HT1080 (cell line): ENCODE measurements around the gene ATAD1. TPM values are rescaled to one million over a fixed set of nuclear protein-coding genes. Genes with fewer than 3 reads are reported as not detected.

Source experiments
- DNase-seq: peaks from one replicate; pipeline ENCODE4 v3.0.0-alpha.2; 2015; ENCODE audit warnings: low read depth
- small RNA-seq: library from RNA; depleted of rRNA; stranded (forward); fragments of <200 nt; gene quantifications from one replicate; pipeline ENCODE3, GENCODE V24; 2014
- total RNA-seq: library from RNA; depleted of rRNA; stranded (reverse); fragments of >200 nt; shearing (Covaris generic); gene quantifications from 2 replicates; pipeline ENCODE4 v1.2.3, GENCODE V29; 2014; rRNA removed

Gene ATAD1
- total RNA-seq, 1 experiment from 2014 or later = 42.3 TPM

DNA sequence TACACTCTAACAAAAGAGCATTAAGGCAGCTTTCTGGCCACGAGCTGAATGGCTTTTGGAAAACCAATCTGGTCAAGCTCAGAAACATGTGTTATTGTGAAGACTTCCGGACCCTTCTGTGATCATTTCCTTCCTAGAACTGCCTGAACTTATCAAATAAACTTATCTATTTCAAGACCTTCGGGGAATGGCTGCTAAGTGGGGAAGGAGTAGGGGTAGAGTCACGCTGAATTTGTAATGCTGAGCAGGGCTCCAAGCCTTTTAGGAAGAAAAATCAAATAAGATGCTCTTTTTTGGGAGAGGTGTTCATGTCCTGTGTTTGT lies 101.7 kb downstream of the ATAD1 start:
- DNase-seq = no peak

DNA sequence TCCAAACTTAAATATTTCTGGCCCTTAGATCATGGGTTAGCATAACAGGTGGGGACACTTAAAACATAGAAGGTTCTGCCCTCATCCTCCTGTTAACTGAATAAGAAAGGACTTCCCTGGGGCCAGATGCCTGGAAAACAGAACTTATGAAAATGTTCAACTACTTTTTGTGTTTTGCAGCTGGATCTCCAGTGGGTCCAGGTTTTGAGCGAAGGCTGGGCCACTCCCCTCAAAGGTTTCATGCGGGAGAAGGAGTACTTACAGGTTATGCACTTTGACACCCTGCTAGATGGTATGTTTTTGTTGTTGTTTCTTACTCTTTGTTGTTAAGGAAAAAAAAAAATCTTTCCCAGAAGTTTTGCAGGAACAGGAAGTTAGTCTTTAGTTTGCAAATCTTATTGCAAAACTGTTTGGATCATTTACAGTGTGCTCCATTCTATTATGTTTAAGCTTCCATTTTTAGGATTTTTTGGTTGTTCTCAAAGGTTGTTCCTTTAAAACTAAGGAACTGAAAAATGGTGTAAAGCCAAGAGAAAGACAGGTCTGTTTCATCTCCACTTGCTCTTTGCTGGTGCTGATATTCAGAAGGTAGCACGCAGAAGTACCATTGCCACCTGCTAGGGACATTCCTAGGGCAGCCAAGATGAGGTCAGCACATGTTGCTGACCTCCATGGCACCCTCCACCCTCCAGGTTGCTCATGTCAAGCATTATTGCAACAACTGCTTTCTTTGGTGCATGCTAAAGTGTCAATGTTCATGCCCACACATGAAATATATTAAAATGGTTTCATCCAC lies 102.3 kb downstream of the ATAD1 start:
- no peak for DNase-seq

- no peak for DNase-seq
Measured at GRCh38 chr10:87713707-87714106, 104.3 kb downstream of the ATAD1 start.

GRCh38 chr10:87712913-87713616 lies 105.0 kb downstream of the ATAD1 start:
- no peak for DNase-seq

DNA sequence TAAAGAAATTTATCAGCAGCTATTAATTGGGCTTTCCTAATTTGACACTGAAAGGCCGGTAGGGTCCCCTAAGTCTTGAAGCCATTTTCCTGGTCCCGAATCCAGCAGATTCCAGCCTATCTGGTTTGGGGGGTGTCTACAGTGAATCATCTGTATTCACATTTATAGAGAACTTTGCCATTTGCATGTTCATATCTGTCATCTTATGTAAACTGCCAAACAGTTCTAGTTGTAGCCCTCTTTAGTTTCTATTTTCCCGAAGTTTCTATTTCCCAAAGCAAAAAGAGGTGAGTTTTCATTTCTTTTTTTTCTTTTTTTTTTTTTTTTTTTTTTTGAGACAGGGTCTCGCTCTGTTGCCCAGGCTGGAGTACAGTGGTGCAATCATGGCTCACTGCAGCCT lies 110.8 kb downstream of the ATAD1 start:
- DNase-seq = no peak

GRCh38 chr10:87706731-87707130 lies 111.3 kb downstream of the ATAD1 start:
- no peak for DNase-seq

- DNase-seq = peak; percentile 4
Measured at GRCh38 chr10:87705339-87705738, 112.7 kb downstream of the ATAD1 start.

DNA sequence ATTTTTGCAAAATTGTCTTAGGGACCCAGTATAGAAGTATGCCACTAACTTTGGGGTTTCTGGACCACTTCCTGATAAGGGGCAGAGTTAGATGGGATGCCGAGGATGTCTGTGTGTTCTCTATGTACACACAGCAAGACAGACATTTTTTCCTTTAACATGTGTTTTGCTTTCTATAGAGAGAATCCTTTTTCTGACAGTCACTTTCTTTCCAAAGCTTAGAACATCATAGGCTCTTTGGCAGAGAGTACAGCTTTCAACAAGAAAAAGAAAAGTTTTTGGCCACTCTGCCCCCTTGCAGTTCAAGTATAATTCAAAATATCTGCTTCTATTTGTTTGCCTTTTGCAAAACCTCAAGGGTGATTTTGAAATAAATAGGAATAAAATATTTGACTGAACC lies 114.3 kb downstream of the ATAD1 start:
- DNase-seq = no peak

DNA sequence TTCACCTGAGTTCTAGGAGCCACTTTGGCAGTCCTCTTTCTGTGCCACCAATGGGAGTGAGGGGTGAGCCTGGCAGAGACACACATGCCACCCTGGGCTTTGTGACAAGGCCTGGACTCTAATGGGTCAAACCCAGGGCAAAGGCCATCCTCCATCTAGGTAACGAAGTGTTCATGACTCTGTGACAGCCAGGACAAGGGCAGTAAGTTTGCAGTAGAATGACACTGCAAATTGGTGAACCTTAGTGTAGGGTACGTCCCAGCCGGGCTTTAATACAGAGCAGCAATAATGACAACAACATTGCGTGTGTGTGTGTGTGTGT lies 115.1 kb downstream of the ATAD1 start:
- DNase-seq = no peak

- DNase-seq = no peak
Measured at GRCh38 chr10:87702260-87702972, 115.6 kb downstream of the ATAD1 start.

Small RNA genes within 50 kb of the gene (small RNA-seq; reads per million reads assigned to genes)
- not detected for gene RN7SL78P

Other genes with a start within 250 kb of the ATAD1 start
- 16.6 and 20.9 TPM in 2 replicates for gene PAPSS2, start 158.3 kb downstream of the ATAD1 start, total RNA-seq
- gene KLLN, start 45.3 kb upstream of the ATAD1 start, total RNA-seq = 0.40 and 0.77 TPM in 2 replicates
- 27.8 and 29.2 TPM in 2 replicates for gene PTEN, start 45.4 kb upstream of the ATAD1 start, total RNA-seq